GM10847 (cell line): ENCODE data around the gene FBXO30.

Experiments
- POLR2A ChIP-seq: IDR thresholded peaks from 2 replicates; pipeline ENCODE4 v1.6.1; 2011; ENCODE audit not compliant: insufficient read length; ENCODE audit errors: extremely low read depth

FBXO30 gene

GRCh38 chr6:145802141-145802540, 12.5 kb downstream of the FBXO30 start:
- TF ChIP-seq POLR2A = no peak

- no peak for TF ChIP-seq POLR2A
These were observed 13.6 kb downstream of the FBXO30 start for GRCh38 chr6:145801021-145801420.

- TF ChIP-seq POLR2A = no peak
These were observed 16.1 kb downstream of the FBXO30 start for GRCh38 chr6:145798530-145798929.

GRCh38 chr6:145789443-145789842, 25.2 kb downstream of the FBXO30 start:
- no peak for TF ChIP-seq POLR2A

- no peak for TF ChIP-seq POLR2A
These were observed 26.9 kb downstream of the FBXO30 start for GRCh38 chr6:145787688-145788087.

GRCh38 chr6:145784683-145785082, 29.9 kb downstream of the FBXO30 start:
- TF ChIP-seq POLR2A = no peak

- no peak for TF ChIP-seq POLR2A
These were observed 30.8 kb downstream of the FBXO30 start for GRCh38 chr6:145783796-145784195.

GRCh38 chr6:145772846-145773245, 41.7 kb downstream of the FBXO30 start:
- no peak for TF ChIP-seq POLR2A

- TF ChIP-seq POLR2A = no peak
These were observed 49.1 kb downstream of the FBXO30 start for GRCh38 chr6:145765449-145765848.

GRCh38 chr6:145763742-145764141, 50.9 kb downstream of the FBXO30 start:
- TF ChIP-seq POLR2A = no peak

- TF ChIP-seq POLR2A = no peak
These were observed 53.0 kb downstream of the FBXO30 start for GRCh38 chr6:145761584-145761983.

- TF ChIP-seq POLR2A = no peak
These were observed 56.5 kb downstream of the FBXO30 start for GRCh38 chr6:145758113-145758512.

- TF ChIP-seq POLR2A = no peak
These were observed 58.4 kb downstream of the FBXO30 start for GRCh38 chr6:145756170-145756662.

GRCh38 chr6:145755682-145756081, 58.9 kb downstream of the FBXO30 start:
- no peak for TF ChIP-seq POLR2A

GRCh38 chr6:145752638-145753037, 62.0 kb downstream of the FBXO30 start:
- no peak for TF ChIP-seq POLR2A

- TF ChIP-seq POLR2A = no peak
These were observed 65.0 kb downstream of the FBXO30 start for GRCh38 chr6:145749632-145750031.

GRCh38 chr6:145745861-145746260, 68.7 kb downstream of the FBXO30 start:
- no peak for TF ChIP-seq POLR2A

- TF ChIP-seq POLR2A = no peak
These were observed 70.0 kb downstream of the FBXO30 start for GRCh38 chr6:145744619-145745018.
